Endothelial cell of umbilical vein (primary cell): ENCODE data around the gene CTBP2.

Experiments used
- EZH2 ChIP-seq: IDR thresholded peaks from 2 replicates; pipeline ENCODE4 v1.6.1; 2012; ENCODE audit warnings: borderline replicate concordance, low read depth, mild to moderate bottlenecking, moderate library complexity, low read length, inconsistent platforms; ENCODE audit not compliant: severe bottlenecking
- FOS ChIP-seq: IDR thresholded peaks from 2 replicates; pipeline ENCODE4 v1.6.1; 2011; ENCODE audit warnings: mild to moderate bottlenecking, low read length, moderate library complexity, borderline replicate concordance; ENCODE audit not compliant: insufficient read depth
- GATA2 ChIP-seq: IDR thresholded peaks from 2 replicates; pipeline ENCODE4 v1.7.0; 2011; ENCODE audit warnings: low read depth, mild to moderate bottlenecking, moderate library complexity, mixed read lengths, low read length; ENCODE audit not compliant: insufficient read length, insufficient read depth
- JUN ChIP-seq: IDR thresholded peaks from 2 replicates; pipeline ENCODE4 v1.6.1; 2011; ENCODE audit warnings: borderline replicate concordance, low read depth; ENCODE audit not compliant: insufficient read length, insufficient read depth
- MYC ChIP-seq: IDR thresholded peaks from one replicate; pipeline ENCODE4 v1.6.1; 2011; ENCODE audit warnings: mild to moderate bottlenecking, low read depth, low read length
- POLR2A ChIP-seq: IDR thresholded peaks from 2 replicates; pipeline ENCODE4 v1.6.1; 2012; ENCODE audit warnings: low read depth, mild to moderate bottlenecking, control low read depth, low read length
- POLR2AphosphoS5 ChIP-seq: IDR thresholded peaks from 2 replicates; pipeline ENCODE4 v1.6.1; 2012; ENCODE audit warnings: low read depth, mild to moderate bottlenecking, control low read depth, low read length, moderate library complexity; ENCODE audit not compliant: insufficient read depth
- TF ChIP-seq, protein P1 (sequence below), 2 donors: IDR thresholded peaks; 1 replicate in 1 of 2; 2 replicates in 1 of 2; pipeline ENCODE4 v1.5.1; 2011; ENCODE audit warnings: low read length in 2 of 2, mild to moderate bottlenecking in 2 of 2, moderate library complexity in 2 of 2, control low read depth in 1 of 2, inconsistent platforms in 1 of 2, low read depth in 1 of 2; ENCODE audit not compliant: insufficient read depth in 1 of 2; ENCODE audit errors: extremely low read depth in 1 of 2

DNA sequence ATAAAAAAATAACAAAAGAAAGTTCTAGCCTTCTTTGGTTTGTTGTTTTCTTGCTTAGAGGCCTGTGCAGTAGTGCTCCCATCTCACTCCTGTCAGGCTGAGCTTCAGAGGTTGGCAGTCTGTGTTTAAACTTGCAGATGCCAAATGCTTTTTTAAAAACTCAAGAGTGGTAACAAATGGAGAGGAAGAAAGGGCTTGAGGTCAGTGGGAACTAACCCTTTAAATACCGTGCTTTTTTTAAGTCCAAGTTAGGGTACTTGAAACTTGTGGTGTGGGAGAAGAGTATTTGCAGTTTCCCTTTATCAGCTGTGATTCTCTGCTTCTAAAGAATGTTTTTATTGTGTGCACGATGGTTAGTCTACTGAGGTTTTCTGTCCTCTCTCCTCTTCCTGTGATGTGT lies 189.1 kb downstream of the CTBP2 start:
- TF ChIP-seq POLR2AphosphoS5 (no peak), POLR2A (no peak), GATA2 (no peak), JUN (no peak), EZH2 (no peak), FOS (no peak), MYC (no peak)
- TF ChIP-seq, protein P1, sequence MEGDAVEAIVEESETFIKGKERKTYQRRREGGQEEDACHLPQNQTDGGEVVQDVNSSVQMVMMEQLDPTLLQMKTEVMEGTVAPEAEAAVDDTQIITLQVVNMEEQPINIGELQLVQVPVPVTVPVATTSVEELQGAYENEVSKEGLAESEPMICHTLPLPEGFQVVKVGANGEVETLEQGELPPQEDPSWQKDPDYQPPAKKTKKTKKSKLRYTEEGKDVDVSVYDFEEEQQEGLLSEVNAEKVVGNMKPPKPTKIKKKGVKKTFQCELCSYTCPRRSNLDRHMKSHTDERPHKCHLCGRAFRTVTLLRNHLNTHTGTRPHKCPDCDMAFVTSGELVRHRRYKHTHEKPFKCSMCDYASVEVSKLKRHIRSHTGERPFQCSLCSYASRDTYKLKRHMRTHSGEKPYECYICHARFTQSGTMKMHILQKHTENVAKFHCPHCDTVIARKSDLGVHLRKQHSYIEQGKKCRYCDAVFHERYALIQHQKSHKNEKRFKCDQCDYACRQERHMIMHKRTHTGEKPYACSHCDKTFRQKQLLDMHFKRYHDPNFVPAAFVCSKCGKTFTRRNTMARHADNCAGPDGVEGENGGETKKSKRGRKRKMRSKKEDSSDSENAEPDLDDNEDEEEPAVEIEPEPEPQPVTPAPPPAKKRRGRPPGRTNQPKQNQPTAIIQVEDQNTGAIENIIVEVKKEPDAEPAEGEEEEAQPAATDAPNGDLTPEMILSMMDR (IDR thresholded peaks at IDR 0.05; ENCODE audit: extremely low read depth in 1 of 2, insufficient read depth in 1 of 2, low read depth in 1 of 2, low read length in 2 of 2), result no peak
